HepG2 (cell line): ENCODE data around the gene GEMIN2. TPM values are rescaled to one million over a fixed set of nuclear protein-coding genes. Genes with fewer than 3 reads are reported as not detected.

Experiments used
- AGO2 ChIP-seq: fragments of 200-400 bp; formaldehyde crosslinking; optimal IDR thresholded peaks from 2 replicates; pipeline ENCODE3; 2017; ENCODE audit warnings: mild to moderate bottlenecking, low read depth, low read length, moderate library complexity
- ERF ChIP-seq: IDR thresholded peaks from 2 replicates; pipeline ENCODE4 v1.6.1; 2018; ENCODE audit warnings: missing biosample characterization, missing genetic modification reagents
- HNF4G ChIP-seq, 2 experiments: sonication (generic) in 1 of 2; formaldehyde crosslinking in 1 of 2; IDR thresholded peaks; 2 replicates each; pipeline versions ENCODE4 v1.4.0 to v1.6.1; 2011 to 2020; ENCODE audit warnings: borderline replicate concordance in 2 of 2, low read depth in 2 of 2, mild to moderate bottlenecking in 2 of 2, low read length in 1 of 2, missing genetic modification reagents in 1 of 2, moderate library complexity in 1 of 2
- HOXA9 ChIP-seq: sonication (generic); formaldehyde crosslinking; IDR thresholded peaks from 2 replicates; pipeline ENCODE4 v1.8.1; 2022; ENCODE audit warnings: missing genetic modification reagents, mild to moderate bottlenecking, moderate library complexity, borderline replicate concordance
- NAIF1 ChIP-seq: sonication (generic); formaldehyde crosslinking; IDR thresholded peaks from 2 replicates; pipeline ENCODE4 v1.5.0; 2020; ENCODE audit warnings: mild to moderate bottlenecking, missing genetic modification reagents, borderline replicate concordance
- PCBP2 ChIP-seq: fragments of 200-400 bp; formaldehyde crosslinking; optimal IDR thresholded peaks from 2 replicates; pipeline ENCODE3; 2018; ENCODE audit warnings: low read length, low read depth; ENCODE audit not compliant: poor library complexity, severe bottlenecking
- PHB2 ChIP-seq: fragments of 450-650 bp; IDR thresholded peaks from 2 replicates; pipeline ENCODE4 v1.6.1; 2018; ENCODE audit not compliant: partially characterized antibody
- RCOR2 ChIP-seq: IDR thresholded peaks from 2 replicates; pipeline ENCODE4 v1.6.1; 2016; ENCODE audit warnings: missing biosample characterization, missing genetic modification reagents
- RXRA ChIP-seq: sonication (generic); formaldehyde crosslinking; IDR thresholded peaks from 2 replicates; pipeline ENCODE4 v1.5.1; 2020; ENCODE audit warnings: missing genetic modification reagents
- SNAI1 ChIP-seq: sonication (generic); formaldehyde crosslinking; IDR thresholded peaks from 2 replicates; pipeline ENCODE4 v1.5.0; 2020; ENCODE audit warnings: mild to moderate bottlenecking, missing genetic modification reagents, borderline replicate concordance
- ZHX1 ChIP-seq: sonication (generic); formaldehyde crosslinking; IDR thresholded peaks from 2 replicates; pipeline ENCODE4 v1.8.1; 2022; ENCODE audit warnings: low read depth, mild to moderate bottlenecking, missing genetic modification reagents
- ZNF274 ChIP-seq: sonication (generic); formaldehyde crosslinking; IDR thresholded peaks from 2 replicates; pipeline ENCODE4 v1.5.1; 2020; ENCODE audit warnings: mild to moderate bottlenecking, missing genetic modification reagents
- ZNF879 ChIP-seq: sonication (generic); formaldehyde crosslinking; IDR thresholded peaks from 2 replicates; pipeline ENCODE4 v1.8.1; 2023; ENCODE audit warnings: missing genetic modification reagents
- ZSCAN21 ChIP-seq: sonication (generic); formaldehyde crosslinking; IDR thresholded peaks from 2 replicates; pipeline ENCODE4 v1.8.0; 2022; ENCODE audit warnings: mild to moderate bottlenecking, missing genetic modification reagents, moderate library complexity, borderline replicate concordance
- polyA plus RNA-seq, 8 experiments: library from polyadenylated mRNA; depleted of rRNA in 3 of 8; stranded (reverse) in 7 of 8; unstranded in 1 of 8; fragments of >200 nt; fragmentation: Illumina TruSeq in 4 of 8; extraction: Trizol in 4 of 8; gene quantifications; 2 replicates each; pipeline versions ENCODE4 v1.2.1 to v1.2.3, GENCODE V29; 2011 to 2016; ENCODE audit warnings: low read depth in 4 of 8, missing spikeins in 1 of 8, mixed read lengths in 1 of 8; ENCODE audit not compliant: insufficient read depth in 1 of 8
- total RNA-seq, 5 experiments: library from RNA; depleted of rRNA; stranded (reverse); fragments of >200 nt; fragmentation: Illumina TruSeq; extraction: Trizol; gene quantifications; 2 replicates each; pipeline ENCODE4 v1.2.3, GENCODE V29; 2016; ENCODE audit warnings: low read depth in 1 of 5
- TF ChIP-seq, protein P1 (sequence below): sonication (generic); formaldehyde crosslinking; IDR thresholded peaks from 2 replicates; pipeline ENCODE4 v1.4.0; 2020; ENCODE audit warnings: mild to moderate bottlenecking, missing genetic modification reagents
- TF ChIP-seq, protein P2 (sequence below): sonication (generic); formaldehyde crosslinking; IDR thresholded peaks from 2 replicates; pipeline ENCODE4 v1.4.0; 2020; ENCODE audit warnings: missing genetic modification reagents, borderline replicate concordance
- TF ChIP-seq, protein P3 (sequence below), 2 experiments: sonication (generic) in 1 of 2; formaldehyde crosslinking in 1 of 2; IDR thresholded peaks; 2 replicates each; pipeline versions ENCODE4 v1.4.0 to v1.6.1; 2016 to 2020; ENCODE audit warnings: borderline replicate concordance in 1 of 2, low read depth in 1 of 2, mild to moderate bottlenecking in 1 of 2, missing genetic modification reagents in 1 of 2

The GEMIN2 gene
- total and polyA plus RNA-seq, 2 of the 13 experiments (the other 11 are each of a cell fraction or from before 2014, with no cell fraction given), result 54.8 to 110 TPM

DNA sequence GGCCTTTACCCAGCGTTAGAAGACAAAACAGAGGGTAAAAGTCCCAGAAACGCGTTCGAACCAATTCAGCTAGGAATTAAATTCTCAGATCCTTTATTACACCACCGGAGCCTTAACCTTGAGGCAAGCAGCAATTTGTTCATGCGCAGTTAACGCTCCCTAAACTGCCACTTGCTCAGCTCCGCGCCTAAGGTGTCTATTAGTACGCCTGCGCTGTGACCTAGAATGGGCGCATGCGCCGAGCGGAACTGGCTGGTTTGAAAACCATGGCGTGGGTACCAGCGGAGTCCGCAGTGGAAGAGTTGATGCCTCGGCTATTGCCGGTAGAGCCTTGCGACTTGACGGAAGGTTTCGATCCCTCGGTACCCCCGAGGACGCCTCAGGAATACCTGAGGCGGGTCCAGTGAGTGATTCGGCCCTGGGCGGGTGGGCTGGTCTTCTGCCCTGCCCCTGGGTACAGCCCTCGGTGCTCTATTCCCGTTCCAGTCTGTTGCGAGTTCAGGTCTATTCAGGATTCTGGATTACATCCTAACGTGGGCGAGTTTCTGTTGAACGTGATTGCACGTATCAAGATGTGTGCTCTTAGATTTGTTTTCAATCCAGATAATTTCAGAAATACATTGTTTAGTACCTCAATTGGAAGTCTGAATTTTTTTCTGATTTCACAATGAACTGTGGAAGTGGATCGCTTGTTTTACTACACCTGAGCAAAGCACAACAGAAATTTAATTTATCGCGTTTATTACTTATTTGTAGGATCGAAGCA, at the start of gene GEMIN2 (continued):
- TF ChIP-seq ZHX1 (CRISPR knock-in tag) (peak; percentile 45; the same call in 1 of the 2 replicates), ZSCAN21 (CRISPR knock-in tag) (peak; percentile 64; the same call in 1 of the 2 replicates), AGO2 (no peak), HNF4G (IDR thresholded peaks at IDR 0.05; ENCODE audit: borderline replicate concordance, low read depth, low read length) (peak; percentile 54; the same call in 1 of the 2 replicates), HNF4G (CRISPR knock-in tag; IDR thresholded peaks at IDR 0.05; ENCODE audit: borderline replicate concordance, low read depth) (peak; percentile 71; the same call in 1 of the 2 replicates), HOXA9 (CRISPR knock-in tag) (no peak), ZNF879 (no peak), PHB2 (no peak), RXRA (CRISPR knock-in tag) (peak; percentile 89), NAIF1 (CRISPR knock-in tag) (peak; percentile 98), SNAI1 (CRISPR knock-in tag) (peak; percentile 54; the same call in 1 of the 2 replicates), PCBP2 (no peak), ERF (CRISPR knock-in tag) (peak; percentile 92), ZNF274 (CRISPR knock-in tag) (peak; percentile 97), RCOR2 (CRISPR knock-in tag) (no peak)
- TF ChIP-seq, protein P1, sequence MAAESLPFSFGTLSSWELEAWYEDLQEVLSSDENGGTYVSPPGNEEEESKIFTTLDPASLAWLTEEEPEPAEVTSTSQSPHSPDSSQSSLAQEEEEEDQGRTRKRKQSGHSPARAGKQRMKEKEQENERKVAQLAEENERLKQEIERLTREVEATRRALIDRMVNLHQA (CRISPR knock-in tag), result peak; percentile 58; the same call in 1 of the 2 replicates
- TF ChIP-seq, protein P2, sequence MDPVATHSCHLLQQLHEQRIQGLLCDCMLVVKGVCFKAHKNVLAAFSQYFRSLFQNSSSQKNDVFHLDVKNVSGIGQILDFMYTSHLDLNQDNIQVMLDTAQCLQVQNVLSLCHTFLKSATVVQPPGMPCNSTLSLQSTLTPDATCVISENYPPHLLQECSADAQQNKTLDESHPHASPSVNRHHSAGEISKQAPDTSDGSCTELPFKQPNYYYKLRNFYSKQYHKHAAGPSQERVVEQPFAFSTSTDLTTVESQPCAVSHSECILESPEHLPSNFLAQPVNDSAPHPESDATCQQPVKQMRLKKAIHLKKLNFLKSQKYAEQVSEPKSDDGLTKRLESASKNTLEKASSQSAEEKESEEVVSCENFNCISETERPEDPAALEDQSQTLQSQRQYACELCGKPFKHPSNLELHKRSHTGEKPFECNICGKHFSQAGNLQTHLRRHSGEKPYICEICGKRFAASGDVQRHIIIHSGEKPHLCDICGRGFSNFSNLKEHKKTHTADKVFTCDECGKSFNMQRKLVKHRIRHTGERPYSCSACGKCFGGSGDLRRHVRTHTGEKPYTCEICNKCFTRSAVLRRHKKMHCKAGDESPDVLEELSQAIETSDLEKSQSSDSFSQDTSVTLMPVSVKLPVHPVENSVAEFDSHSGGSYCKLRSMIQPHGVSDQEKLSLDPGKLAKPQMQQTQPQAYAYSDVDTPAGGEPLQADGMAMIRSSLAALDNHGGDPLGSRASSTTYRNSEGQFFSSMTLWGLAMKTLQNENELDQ (CRISPR knock-in tag), result peak; percentile 37; the same call in 1 of the 2 replicates
- TF ChIP-seq, protein P3, sequence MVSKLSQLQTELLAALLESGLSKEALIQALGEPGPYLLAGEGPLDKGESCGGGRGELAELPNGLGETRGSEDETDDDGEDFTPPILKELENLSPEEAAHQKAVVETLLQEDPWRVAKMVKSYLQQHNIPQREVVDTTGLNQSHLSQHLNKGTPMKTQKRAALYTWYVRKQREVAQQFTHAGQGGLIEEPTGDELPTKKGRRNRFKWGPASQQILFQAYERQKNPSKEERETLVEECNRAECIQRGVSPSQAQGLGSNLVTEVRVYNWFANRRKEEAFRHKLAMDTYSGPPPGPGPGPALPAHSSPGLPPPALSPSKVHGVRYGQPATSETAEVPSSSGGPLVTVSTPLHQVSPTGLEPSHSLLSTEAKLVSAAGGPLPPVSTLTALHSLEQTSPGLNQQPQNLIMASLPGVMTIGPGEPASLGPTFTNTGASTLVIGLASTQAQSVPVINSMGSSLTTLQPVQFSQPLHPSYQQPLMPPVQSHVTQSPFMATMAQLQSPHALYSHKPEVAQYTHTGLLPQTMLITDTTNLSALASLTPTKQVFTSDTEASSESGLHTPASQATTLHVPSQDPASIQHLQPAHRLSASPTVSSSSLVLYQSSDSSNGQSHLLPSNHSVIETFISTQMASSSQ (IDR thresholded peaks at IDR 0.05; ENCODE audit: low read depth), result peak; percentile 48; the same call in 1 of the 2 replicates
- TF ChIP-seq, protein P3 (CRISPR knock-in tag; IDR thresholded peaks at IDR 0.05; ENCODE audit: borderline replicate concordance), result peak; percentile 88
